Activated CD4-positive, CD25-positive, alpha-beta regulatory T cell treated with anti-CD3 and anti-CD28 coated beads, Interleukin-2, amount 50 U/mL, for 16 hours (primary cell): ENCODE results near the gene KLRG1.
A peak's percentile ranks its signal among the peaks of the same experiment; 100 is the strongest.

ENCODE experiments used
- DNase-seq: peaks from one replicate; pipeline ENCODE4 v3.0.0-alpha.2; 2020; ENCODE audit warnings: low read depth, low spot score

Gene KLRG1

GRCh38 chr12:8989413-8989812, at the start of gene KLRG1:
KLRG1 (plus strand) TSS chr12:8989546; CDS start chr12:8989636, 90 bp downstream.
- DNase-seq, result no peak

GRCh38 chr12:8941691-8942478, 47.5 kb upstream of the KLRG1 start:
- DNase-seq, result no peak

- no peak for DNase-seq
Observed at GRCh38 chr12:8943565-8944186, 45.7 kb upstream of the KLRG1 start.

- DNase-seq, result no peak
Observed at GRCh38 chr12:8946733-8947132, 42.6 kb upstream of the KLRG1 start.

- no peak for DNase-seq
Observed at GRCh38 chr12:8947737-8948136, 41.6 kb upstream of the KLRG1 start.

- DNase-seq, result no peak
Observed at GRCh38 chr12:8948701-8949341, 40.5 kb upstream of the KLRG1 start.

- peak; percentile 69 for DNase-seq
Observed at GRCh38 chr12:8949342-8950220, 39.8 kb upstream of the KLRG1 start, which contains the start of gene M6PR. M6PR (minus strand) TSS chr12:8949645; CDS start chr12:8946404, 3,241 bp downstream.

GRCh38 chr12:8950221-8950527, 39.2 kb upstream of the KLRG1 start:
- DNase-seq, result no peak

GRCh38 chr12:8950702-8951478, 38.5 kb upstream of the KLRG1 start:
- DNase-seq, result no peak

GRCh38 chr12:8951744-8952143, 37.6 kb upstream of the KLRG1 start:
- DNase-seq, result no peak

GRCh38 chr12:8953773-8954402, 35.5 kb upstream of the KLRG1 start:
- peak; percentile 6 for DNase-seq

- no peak for DNase-seq
Observed at GRCh38 chr12:8956073-8956472, 33.3 kb upstream of the KLRG1 start.

- no peak for DNase-seq
Observed at GRCh38 chr12:8956772-8957171, 32.6 kb upstream of the KLRG1 start.

GRCh38 chr12:8957561-8957960, 31.8 kb upstream of the KLRG1 start:
- no peak for DNase-seq

- no peak for DNase-seq
Observed at GRCh38 chr12:8958066-8958465, 31.3 kb upstream of the KLRG1 start.

- no peak for DNase-seq
Observed at GRCh38 chr12:8960176-8960575, 29.2 kb upstream of the KLRG1 start.

GRCh38 chr12:8968761-8969160, 20.6 kb upstream of the KLRG1 start:
- DNase-seq, result no peak

GRCh38 chr12:8969861-8970411, 19.4 kb upstream of the KLRG1 start:
- no peak for DNase-seq

GRCh38 chr12:8970432-8970831, 18.9 kb upstream of the KLRG1 start:
- DNase-seq, result no peak

- DNase-seq, result no peak
Observed at GRCh38 chr12:8980137-8980536, 9.2 kb upstream of the KLRG1 start.
